ENCODE measurements around the gene ENOX1. TPM values are rescaled to one million over a fixed set of nuclear protein-coding genes. Genes with fewer than 3 reads are reported as not detected.

The ENOX1 gene
- total RNA-seq, 1 donor from 2014 or later: 1.1 TPM

DNA sequence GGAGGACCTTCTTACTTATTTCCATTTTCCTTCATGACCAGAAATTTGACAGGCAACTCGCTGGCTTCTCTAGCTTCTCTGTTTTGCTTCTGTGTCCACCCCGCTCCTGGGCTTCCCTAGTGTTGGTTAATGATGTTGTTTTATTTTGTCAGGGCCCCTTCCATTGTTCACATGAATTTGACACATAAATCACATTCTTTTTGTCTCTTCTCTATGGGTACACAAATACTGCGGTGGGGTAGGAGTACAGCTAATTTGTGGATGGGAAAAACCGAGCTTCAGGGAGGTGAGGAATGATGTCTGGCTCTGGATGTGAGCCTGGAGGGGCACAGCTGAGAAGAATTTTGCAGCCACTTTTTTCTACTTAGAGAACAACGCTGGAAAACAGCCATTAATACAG is 563.6 kb downstream of the ENOX1 start:
- H3K27me3 ChIP-seq: no peaks in the 10 kb centered on the region
- H4K20me1 ChIP-seq (ENCODE audit: low read depth): no peaks in the 10 kb centered on the region
- H3K4me1 Mint-ChIP-seq: peaks cover 3% of the 10 kb centered on the region
- DNase-seq (ENCODE audit: low spot score): no peak
- H2AFZ ChIP-seq (replicated peaks): no peak overlapping the region
- H3K27ac Mint-ChIP-seq: no peak overlapping the region
- no peak overlapping the region for H3K9ac ChIP-seq
- H3F3A ChIP-seq (ENCODE audit: low read depth): no peaks in the 10 kb centered on the region
- H3K79me2 ChIP-seq (ENCODE audit: low read depth): no peaks in the 10 kb centered on the region
- H3K4me3 ChIP-seq: no peak overlapping the region
- no peak overlapping the region for H3K4me3 Mint-ChIP-seq
- H3K27ac ChIP-seq: no peak overlapping the region
- no peak overlapping the region for H3K4me2 ChIP-seq
- no peaks in the 10 kb centered on the region for H3K36me3 ChIP-seq
- H3K27me3 Mint-ChIP-seq (ENCODE audit: insufficient read depth, low read depth): no peaks in the 10 kb centered on the region
- TF ChIP-seq, protein P1, sequence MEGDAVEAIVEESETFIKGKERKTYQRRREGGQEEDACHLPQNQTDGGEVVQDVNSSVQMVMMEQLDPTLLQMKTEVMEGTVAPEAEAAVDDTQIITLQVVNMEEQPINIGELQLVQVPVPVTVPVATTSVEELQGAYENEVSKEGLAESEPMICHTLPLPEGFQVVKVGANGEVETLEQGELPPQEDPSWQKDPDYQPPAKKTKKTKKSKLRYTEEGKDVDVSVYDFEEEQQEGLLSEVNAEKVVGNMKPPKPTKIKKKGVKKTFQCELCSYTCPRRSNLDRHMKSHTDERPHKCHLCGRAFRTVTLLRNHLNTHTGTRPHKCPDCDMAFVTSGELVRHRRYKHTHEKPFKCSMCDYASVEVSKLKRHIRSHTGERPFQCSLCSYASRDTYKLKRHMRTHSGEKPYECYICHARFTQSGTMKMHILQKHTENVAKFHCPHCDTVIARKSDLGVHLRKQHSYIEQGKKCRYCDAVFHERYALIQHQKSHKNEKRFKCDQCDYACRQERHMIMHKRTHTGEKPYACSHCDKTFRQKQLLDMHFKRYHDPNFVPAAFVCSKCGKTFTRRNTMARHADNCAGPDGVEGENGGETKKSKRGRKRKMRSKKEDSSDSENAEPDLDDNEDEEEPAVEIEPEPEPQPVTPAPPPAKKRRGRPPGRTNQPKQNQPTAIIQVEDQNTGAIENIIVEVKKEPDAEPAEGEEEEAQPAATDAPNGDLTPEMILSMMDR (IDR thresholded peaks at IDR 0.05): no peak
- TF ChIP-seq EZH2 (IDR thresholded peaks at IDR 0.05): no peak
- TF ChIP-seq EZH2phosphoT487 (IDR thresholded peaks at IDR 0.05): no peak
- H3K4me1 ChIP-seq: peaks cover 10% of the 10 kb centered on the region
- H3K9me3 ChIP-seq (ENCODE audit: low read depth): no peaks in the 10 kb centered on the region
- H3K36me3 Mint-ChIP-seq: no peaks in the 10 kb centered on the region
- H3K9me3 Mint-ChIP-seq: no peaks in the 10 kb centered on the region

DNA sequence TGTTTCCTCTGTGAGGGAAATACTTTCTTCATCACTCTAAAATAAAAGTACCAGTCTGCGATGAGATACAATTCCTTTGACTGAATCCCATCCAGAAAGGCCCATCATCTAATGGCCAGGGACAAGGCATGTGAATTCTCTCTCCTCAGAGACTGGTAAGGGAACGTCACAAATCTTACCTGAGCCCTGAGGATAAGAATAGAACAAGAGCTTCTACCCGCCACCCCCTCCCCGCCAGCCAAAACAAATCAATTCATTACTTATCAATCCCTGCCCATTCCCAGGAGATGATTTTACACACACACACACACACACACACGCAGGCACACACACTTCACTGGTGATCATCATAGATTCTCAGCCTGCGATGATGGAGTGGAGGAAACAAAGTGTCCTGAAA is 564.7 kb downstream of the ENOX1 start:
- Histone ChIP-seq H4K20me1 (ENCODE audit: low read depth) (no peaks in the 10 kb centered on the region), H3K27ac (no peak overlapping the region), H3K27me3 (no peaks in the 10 kb centered on the region), H2AFZ (replicated peaks) (peak overlapping the region; percentile 57), H3K9me3 (ENCODE audit: low read depth) (no peaks in the 10 kb centered on the region), H3K9ac (no peak overlapping the region), H3K4me2 (peak overlapping the region; percentile 31), H3K79me2 (ENCODE audit: low read depth) (no peaks in the 10 kb centered on the region), H3K36me3 (no peaks in the 10 kb centered on the region), H3F3A (ENCODE audit: low read depth) (no peaks in the 10 kb centered on the region), H3K4me1 (peaks cover 17% of the 10 kb centered on the region), H3K4me3 (no peak overlapping the region)
- H3K4me3 Mint-ChIP-seq: no peak overlapping the region
- H3K27ac Mint-ChIP-seq: no peak overlapping the region
- H3K4me1 Mint-ChIP-seq: peaks cover 3% of the 10 kb centered on the region
- no peaks in the 10 kb centered on the region for H3K27me3 Mint-ChIP-seq (ENCODE audit: insufficient read depth, low read depth)
- no peaks in the 10 kb centered on the region for H3K9me3 Mint-ChIP-seq
- DNase-seq (ENCODE audit: low spot score): no peak
- no peak for TF ChIP-seq EZH2 (IDR thresholded peaks at IDR 0.05)
- TF ChIP-seq, protein P1 (IDR thresholded peaks at IDR 0.05): no peak
- no peak for TF ChIP-seq EZH2phosphoT487 (IDR thresholded peaks at IDR 0.05)
- no peaks in the 10 kb centered on the region for H3K36me3 Mint-ChIP-seq

DNA sequence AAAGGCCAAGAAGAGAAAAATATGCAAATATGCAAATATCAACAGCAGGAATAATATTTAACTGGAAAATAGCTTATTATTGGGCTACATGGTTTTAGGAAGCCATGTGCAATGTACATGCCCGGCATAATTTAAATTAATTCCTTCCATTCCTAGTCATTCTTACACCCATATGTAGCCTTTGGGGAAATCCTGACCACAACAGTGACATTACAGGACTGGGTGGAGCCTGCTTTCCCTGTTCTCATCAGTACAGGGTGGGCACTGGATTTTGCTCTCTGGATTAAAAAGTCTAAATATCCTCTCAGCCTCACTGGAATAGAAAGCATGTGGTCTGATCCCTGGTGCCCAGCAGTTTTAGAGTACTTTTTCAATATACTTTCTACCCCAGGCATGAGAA is 565.2 kb downstream of the ENOX1 start:
- Histone ChIP-seq H4K20me1 (ENCODE audit: low read depth) (no peaks in the 10 kb centered on the region), H3K9me3 (ENCODE audit: low read depth) (no peaks in the 10 kb centered on the region), H2AFZ (replicated peaks) (no peak overlapping the region), H3K27ac (no peak overlapping the region), H3K4me3 (no peak overlapping the region), H3K27me3 (no peaks in the 10 kb centered on the region), H3K79me2 (ENCODE audit: low read depth) (no peaks in the 10 kb centered on the region), H3K36me3 (no peaks in the 10 kb centered on the region), H3K4me2 (no peak overlapping the region), H3F3A (ENCODE audit: low read depth) (no peaks in the 10 kb centered on the region), H3K9ac (no peak overlapping the region), H3K4me1 (peaks cover 17% of the 10 kb centered on the region)
- Mint-ChIP-seq H3K9me3 (no peaks in the 10 kb centered on the region), H3K4me1 (peaks cover 3% of the 10 kb centered on the region), H3K36me3 (no peaks in the 10 kb centered on the region), H3K4me3 (no peak overlapping the region), H3K27ac (no peak overlapping the region), H3K27me3 (ENCODE audit: insufficient read depth, low read depth) (no peaks in the 10 kb centered on the region)
- TF ChIP-seq EZH2 (IDR thresholded peaks at IDR 0.05) (no peak), EZH2phosphoT487 (IDR thresholded peaks at IDR 0.05) (no peak)
- TF ChIP-seq, protein P1 (IDR thresholded peaks at IDR 0.05): no peak
- DNase-seq (ENCODE audit: low spot score): no peak
